K562 (cell line): Measurements from ENCODE around the gene IRAK2. TPM values are rescaled to one million over a fixed set of nuclear protein-coding genes. Genes with fewer than 3 reads are reported as not detected.

ENCODE experiments used
- BCLAF1 ChIP-seq, 2 experiments: fragments of 450-650 bp in 1 of 2; IDR thresholded peaks; 2 replicates each; pipeline ENCODE4 v1.6.1; 2011 to 2017; ENCODE audit warnings: low read depth in 2 of 2, antibody characterized with exemption in 1 of 2, borderline replicate concordance in 1 of 2, low read length in 1 of 2, mild to moderate bottlenecking in 1 of 2, mixed read lengths in 1 of 2; ENCODE audit not compliant: control insufficient read depth in 1 of 2
- CCNT2 ChIP-seq: IDR thresholded peaks from 2 replicates; pipeline ENCODE4 v1.6.1; 2011; ENCODE audit warnings: borderline replicate concordance, low read depth, mild to moderate bottlenecking, moderate library complexity, mixed read lengths, low read length; ENCODE audit not compliant: insufficient read length; ENCODE audit errors: extremely low read depth
- GATAD2A ChIP-seq: fragments of 450-650 bp; IDR thresholded peaks from 2 replicates; pipeline ENCODE4 v1.6.1; 2017
- GATAD2B ChIP-seq: fragments of 450-650 bp; IDR thresholded peaks from 2 replicates; pipeline ENCODE4 v1.6.1; 2017; ENCODE audit warnings: mild to moderate bottlenecking, borderline replicate concordance
- HMGN3 ChIP-seq: IDR thresholded peaks from 2 replicates; pipeline ENCODE4 v1.6.1; 2011; ENCODE audit warnings: borderline replicate concordance, low read depth, mild to moderate bottlenecking, mixed read lengths, low read length; ENCODE audit not compliant: insufficient read length; ENCODE audit errors: extremely low read depth
- IFI16 ChIP-seq: fragments of 250-450 bp; sonication (Bioruptor Pico); IDR thresholded peaks from 2 replicates; pipeline ENCODE4 v2.1.2; 2022; ENCODE audit warnings: mild to moderate bottlenecking, inconsistent platforms
- ILK ChIP-seq: fragments of 450-650 bp; IDR thresholded peaks from 2 replicates; pipeline ENCODE4 v1.6.1; 2016; ENCODE audit warnings: missing genetic modification characterization, low read depth, mild to moderate bottlenecking, missing compliant biosample characterization, moderate library complexity, borderline replicate concordance
- IRF9 ChIP-seq: fragments of 450-650 bp; IDR thresholded peaks from 2 replicates; pipeline ENCODE4 v1.6.1; 2016; ENCODE audit warnings: missing biosample characterization, missing genetic modification characterization
- KLF1 ChIP-seq: fragments of 450-650 bp; IDR thresholded peaks from 2 replicates; pipeline ENCODE4 v1.6.1; 2016; ENCODE audit warnings: missing genetic modification characterization, missing compliant biosample characterization
- LARP7 ChIP-seq: fragments of 450-650 bp; IDR thresholded peaks from 2 replicates; pipeline ENCODE4 v1.6.1; 2016
- SAFB ChIP-seq: fragments of 200-400 bp; formaldehyde crosslinking; IDR thresholded peaks from 2 replicates; pipeline ENCODE4 v1.6.1; 2017; ENCODE audit warnings: low read depth, low read length, borderline replicate concordance
- SRSF9 ChIP-seq: fragments of 200-400 bp; formaldehyde crosslinking; IDR thresholded peaks from 2 replicates; pipeline ENCODE4 v1.6.1; 2017; ENCODE audit warnings: low read depth, low read length, borderline replicate concordance
- USF1 ChIP-seq: sonication (generic); formaldehyde crosslinking; IDR thresholded peaks from 2 replicates; pipeline ENCODE4 v1.9.0; 2022; ENCODE audit warnings: mild to moderate bottlenecking, missing genetic modification reagents
- ZBTB49 ChIP-seq: sonication (generic); formaldehyde crosslinking; IDR thresholded peaks from 2 replicates; pipeline ENCODE4 v1.8.0; 2022; ENCODE audit warnings: missing genetic modification reagents, mild to moderate bottlenecking, borderline replicate concordance
- ZNF354B ChIP-seq: fragments of 250-450 bp; sonication (Bioruptor Pico); IDR thresholded peaks from 2 replicates; pipeline ENCODE4 v1.4.0; 2020
- ZNF76 ChIP-seq: fragments of 250-450 bp; sonication (Bioruptor Pico); IDR thresholded peaks from 2 replicates; pipeline ENCODE4 v1.4.0; 2020; ENCODE audit warnings: mild to moderate bottlenecking, moderate library complexity, borderline replicate concordance
- polyA plus RNA-seq, 8 experiments: library from polyadenylated mRNA; depleted of rRNA in 4 of 8; stranded (reverse) in 5 of 8; unstranded in 3 of 8; fragments of >200 nt; fragmentation: Nextera tagmentation in 2 of 8; fragmentation: Illumina TruSeq in 1 of 8; extraction: Ambion mirVana in 2 of 8; extraction: Trizol in 1 of 8; gene quantifications; 2 replicates each; pipeline versions ENCODE4 v1.2.1 to v1.2.3, GENCODE V29; 2011 to 2014; ENCODE audit warnings: inconsistent platforms in 1 of 8, missing spikeins in 1 of 8
- total RNA-seq, 7 experiments: library from RNA; depleted of rRNA in 6 of 7; stranded (reverse); fragments of >200 nt in 6 of 7; fragmentation: Illumina TruSeq in 2 of 7; extraction: Trizol in 2 of 7; gene quantifications; 2 replicates each; pipeline versions ENCODE4 v1.2.1 to v1.2.3, GENCODE V29; 2011 to 2021; ENCODE audit warnings: low replicate concordance in 1 of 7
- TF ChIP-seq, protein P1 (sequence below): fragments of 200-800 bp; sonication (Bioruptor generic); IDR thresholded peaks from 2 replicates; pipeline ENCODE4 v1.6.1; 2017; ENCODE audit warnings: missing genetic modification characterization, missing compliant biosample characterization

The IRAK2 gene
- total and polyA plus RNA-seq, 9 of the 15 experiments (the other 6 are each of a cell fraction or from before 2014, with no cell fraction given): 0.42 to 4.4 (median 2.7) TPM

- TF ChIP-seq KLF1 (tag) (no peak), SAFB (no peak), ZNF354B (CRISPR knock-in tag) (no peak), USF1 (no peak), IRF9 (tag) (peak; percentile 81; the same call in 1 of the 2 replicates), ILK (tag) (no peak), HMGN3 (no peak), IFI16 (no peak), LARP7 (peak; percentile 74; the same call in 1 of the 2 replicates), ZNF76 (no peak), CCNT2 (no peak), GATAD2A (no peak), GATAD2B (no peak), SRSF9 (no peak), BCLAF1 (IDR thresholded peaks at IDR 0.05; ENCODE audit: borderline replicate concordance in 1 of 2, control insufficient read depth in 1 of 2, low read depth in 2 of 2, low read length in 1 of 2) (no peak), ZBTB49 (no peak)
- TF ChIP-seq, protein P1, sequence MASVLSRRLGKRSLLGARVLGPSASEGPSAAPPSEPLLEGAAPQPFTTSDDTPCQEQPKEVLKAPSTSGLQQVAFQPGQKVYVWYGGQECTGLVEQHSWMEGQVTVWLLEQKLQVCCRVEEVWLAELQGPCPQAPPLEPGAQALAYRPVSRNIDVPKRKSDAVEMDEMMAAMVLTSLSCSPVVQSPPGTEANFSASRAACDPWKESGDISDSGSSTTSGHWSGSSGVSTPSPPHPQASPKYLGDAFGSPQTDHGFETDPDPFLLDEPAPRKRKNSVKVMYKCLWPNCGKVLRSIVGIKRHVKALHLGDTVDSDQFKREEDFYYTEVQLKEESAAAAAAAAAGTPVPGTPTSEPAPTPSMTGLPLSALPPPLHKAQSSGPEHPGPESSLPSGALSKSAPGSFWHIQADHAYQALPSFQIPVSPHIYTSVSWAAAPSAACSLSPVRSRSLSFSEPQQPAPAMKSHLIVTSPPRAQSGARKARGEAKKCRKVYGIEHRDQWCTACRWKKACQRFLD: no peak
Observed at GRCh38 chr3:10142707-10143560, 21.8 kb upstream of the IRAK2 start (continued).
